Measurements from ENCODE around the gene PALS1.

The PALS1 gene

GRCh38 chr14:67241411-67242167 lies at the start of gene PALS1:
TSS of gene PALS1 (plus strand) at chr14:67241435. CDS start at chr14:67279171, 37,736 bp downstream.
- peak; percentile 19 for DNase-seq

GRCh38 chr14:67191768-67192290 lies 49.4 kb upstream of the PALS1 start:
- DNase-seq: no peak

GRCh38 chr14:67192366-67192765 lies 48.9 kb upstream of the PALS1 start:
- no peak for DNase-seq

- no peak for DNase-seq
Measured at GRCh38 chr14:67195279-67195678, 46.0 kb upstream of the PALS1 start.

- no peak for DNase-seq
Measured at GRCh38 chr14:67199016-67199415, 42.2 kb upstream of the PALS1 start.

GRCh38 chr14:67207810-67208209 lies 33.4 kb upstream of the PALS1 start:
- DNase-seq: no peak

GRCh38 chr14:67218126-67218525 lies 23.1 kb upstream of the PALS1 start:
- DNase-seq: no peak

GRCh38 chr14:67221248-67221981 lies 19.8 kb upstream of the PALS1 start:
- DNase-seq: no peak

- DNase-seq: no peak
Measured at GRCh38 chr14:67221982-67222328, 19.3 kb upstream of the PALS1 start.

- no peak for DNase-seq
Measured at GRCh38 chr14:67225523-67225922, 15.7 kb upstream of the PALS1 start.

GRCh38 chr14:67228325-67228984 lies 12.8 kb upstream of the PALS1 start:
- DNase-seq: no peak

- DNase-seq: no peak
Measured at GRCh38 chr14:67232066-67232465, 9.2 kb upstream of the PALS1 start.

- DNase-seq: no peak
Measured at GRCh38 chr14:67232621-67233020, 8.6 kb upstream of the PALS1 start.

- DNase-seq: no peak
Measured at GRCh38 chr14:67237591-67237990, 3.6 kb upstream of the PALS1 start.

GRCh38 chr14:67239582-67239981 lies 1.7 kb upstream of the PALS1 start:
- DNase-seq: no peak

GRCh38 chr14:67240168-67240932 lies 885 bp upstream of the PALS1 start:
- DNase-seq: no peak

- peak; percentile 89 for DNase-seq
Measured at GRCh38 chr14:67240978-67241410, 241 bp upstream of the PALS1 start.

- no peak for DNase-seq
Measured at GRCh38 chr14:67242168-67242420, 859 bp downstream of the PALS1 start.

- no peak for DNase-seq
Measured at GRCh38 chr14:67245104-67245503, 3.9 kb downstream of the PALS1 start.

- no peak for DNase-seq
Measured at GRCh38 chr14:67251573-67252226, 10.5 kb downstream of the PALS1 start.

GRCh38 chr14:67253076-67253635 lies 11.9 kb downstream of the PALS1 start:
- no peak for DNase-seq

GRCh38 chr14:67257906-67258305 lies 16.7 kb downstream of the PALS1 start:
- no peak for DNase-seq

All from DMS153 (cell line).